ENCODE data around the gene FAM107A.

Gene FAM107A

GRCh38 chr3:58573640-58574039 lies 3.6 kb downstream of the FAM107A start:
- H3K4me3 ChIP-seq (ENCODE audit: low read depth, low read length) = no peak overlapping the region
- no peak for DNase-seq (ENCODE audit: low read depth)
- TF ChIP-seq CTCF (IDR thresholded peaks at IDR 0.05; ENCODE audit: low read depth, low read length) (no peak), MAX (IDR thresholded peaks at IDR 0.05; ENCODE audit: low read depth, low read length) (no peak), POLR2A (IDR thresholded peaks at IDR 0.05; ENCODE audit: extremely low read depth, insufficient read length) (no peak)

- TF ChIP-seq MYC (IDR thresholded peaks at IDR 0.05; ENCODE audit: low read depth, low read length) (no peak), CTCF (IDR thresholded peaks at IDR 0.05; ENCODE audit: low read depth, low read length) (no peak), MAX (IDR thresholded peaks at IDR 0.05; ENCODE audit: low read depth, low read length) (no peak), POLR2A (IDR thresholded peaks at IDR 0.05; ENCODE audit: extremely low read depth, insufficient read length) (no peak)
Observed at GRCh38 chr3:58572634-58573230, 4.5 kb downstream of the FAM107A start.

GRCh38 chr3:58572013-58572633 lies 5.1 kb downstream of the FAM107A start:
- no peak overlapping the region for H3K4me3 ChIP-seq (ENCODE audit: low read depth, low read length)
- TF ChIP-seq MAX (IDR thresholded peaks at IDR 0.05; ENCODE audit: low read depth, low read length) (no peak), CTCF (IDR thresholded peaks at IDR 0.05; ENCODE audit: low read depth, low read length) (no peak), MYC (IDR thresholded peaks at IDR 0.05; ENCODE audit: low read depth, low read length) (no peak), POLR2A (IDR thresholded peaks at IDR 0.05; ENCODE audit: extremely low read depth, insufficient read length) (no peak)
- peak; percentile 41 for DNase-seq (ENCODE audit: low read depth)

More at GRCh38 chr3:58572634-58573230, 4.5 kb downstream of the FAM107A start:
- no peak overlapping the region for H3K4me3 ChIP-seq (ENCODE audit: low read depth, low read length)
- DNase-seq (ENCODE audit: low read depth) = no peak

- TF ChIP-seq MYC (IDR thresholded peaks at IDR 0.05; ENCODE audit: low read depth, low read length) (no peak), POLR2A (IDR thresholded peaks at IDR 0.05; ENCODE audit: extremely low read depth, insufficient read length) (no peak), CTCF (IDR thresholded peaks at IDR 0.05; ENCODE audit: low read depth, low read length) (no peak), MAX (IDR thresholded peaks at IDR 0.05; ENCODE audit: low read depth, low read length) (no peak)
- DNase-seq (ENCODE audit: low read depth) = no peak
- H3K4me3 ChIP-seq (ENCODE audit: low read depth, low read length) = no peak overlapping the region
Observed at GRCh38 chr3:58570851-58571250, 6.3 kb downstream of the FAM107A start.

GRCh38 chr3:58569287-58570001 lies 7.7 kb downstream of the FAM107A start:
- TF ChIP-seq MAX (IDR thresholded peaks at IDR 0.05; ENCODE audit: low read depth, low read length) (no peak), MYC (IDR thresholded peaks at IDR 0.05; ENCODE audit: low read depth, low read length) (no peak), CTCF (IDR thresholded peaks at IDR 0.05; ENCODE audit: low read depth, low read length) (no peak), POLR2A (IDR thresholded peaks at IDR 0.05; ENCODE audit: extremely low read depth, insufficient read length) (no peak)
- DNase-seq (ENCODE audit: low read depth) = no peak
- H3K4me3 ChIP-seq (ENCODE audit: low read depth, low read length) = no peak overlapping the region

Data from NB4 (cell line).